Right forelimb (tissue), 1 donor: ENCODE data around the gene INPP5D.
A peak's percentile ranks its signal among the peaks of the same experiment; 100 is the strongest.
"Not testable (repeated sequence)": the region's sequence is repeated elsewhere in the genome, so short reads cannot be mapped to it uniquely, and the experiment has no call there.

Experiments used
- DNase-seq: peaks from one replicate; pipeline ENCODE4 v3.0.0-alpha.2; 2018

Gene INPP5D

DNA sequence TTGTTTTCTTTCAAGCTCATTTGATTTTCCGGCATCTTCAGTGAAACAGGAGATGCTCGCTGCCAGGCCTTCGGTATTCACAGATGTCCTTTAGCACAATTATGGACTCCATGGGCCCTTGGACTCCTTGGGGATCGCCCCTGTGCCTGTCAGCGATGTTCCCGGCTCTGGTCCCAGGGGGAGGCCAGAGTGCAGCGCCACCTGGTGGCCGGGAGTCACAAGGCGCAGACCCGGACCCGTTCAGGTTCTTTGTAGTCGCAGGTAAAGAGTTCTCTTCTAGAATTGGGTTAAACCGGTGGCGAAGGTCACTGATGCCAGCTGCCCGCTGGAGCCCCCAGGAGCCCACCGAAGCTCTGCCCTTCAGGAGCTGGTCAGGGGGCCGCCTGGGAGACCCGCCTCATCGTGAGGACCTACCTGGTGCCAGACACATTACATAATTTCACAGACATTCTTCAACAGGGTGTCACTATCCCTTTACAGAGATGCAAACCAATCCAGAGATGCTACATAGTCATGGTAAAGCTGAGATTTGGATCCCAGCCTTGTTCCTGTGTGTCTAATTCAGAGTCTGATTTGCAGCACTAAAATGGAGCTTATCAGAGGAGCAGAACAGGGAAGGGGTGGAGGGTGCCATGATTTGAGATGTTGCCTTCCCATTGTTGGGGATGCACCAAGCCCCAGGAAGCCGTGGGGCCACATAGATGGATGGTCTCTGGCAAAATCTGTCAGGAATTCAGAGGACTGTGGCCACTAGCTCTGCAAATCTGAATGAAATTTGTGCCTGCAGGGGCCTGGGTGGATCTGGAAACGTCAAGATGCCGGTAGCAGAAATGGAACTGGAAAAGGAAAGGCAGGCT, 6.0 kb upstream of the INPP5D start:
- DNase-seq: peak; percentile 61

DNA sequence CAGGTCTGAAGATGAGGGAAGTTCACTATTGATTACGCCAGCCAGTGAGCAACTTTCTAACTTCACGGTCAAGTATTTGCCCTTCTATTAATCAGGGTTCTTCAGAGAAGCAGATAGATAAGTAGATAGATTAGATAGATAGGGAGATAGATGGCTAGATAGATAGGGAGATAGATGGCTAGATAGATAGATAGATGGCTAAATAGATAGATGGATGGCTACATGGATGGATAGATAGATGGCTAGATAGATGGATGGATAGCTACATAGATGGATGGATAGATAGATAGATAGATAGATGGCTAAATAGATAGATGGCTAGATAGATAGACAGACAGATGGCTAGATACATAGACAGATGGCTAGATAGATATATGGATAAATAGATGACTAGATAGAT, 4.8 kb upstream of the INPP5D start:
- DNase-seq: no peak

DNA sequence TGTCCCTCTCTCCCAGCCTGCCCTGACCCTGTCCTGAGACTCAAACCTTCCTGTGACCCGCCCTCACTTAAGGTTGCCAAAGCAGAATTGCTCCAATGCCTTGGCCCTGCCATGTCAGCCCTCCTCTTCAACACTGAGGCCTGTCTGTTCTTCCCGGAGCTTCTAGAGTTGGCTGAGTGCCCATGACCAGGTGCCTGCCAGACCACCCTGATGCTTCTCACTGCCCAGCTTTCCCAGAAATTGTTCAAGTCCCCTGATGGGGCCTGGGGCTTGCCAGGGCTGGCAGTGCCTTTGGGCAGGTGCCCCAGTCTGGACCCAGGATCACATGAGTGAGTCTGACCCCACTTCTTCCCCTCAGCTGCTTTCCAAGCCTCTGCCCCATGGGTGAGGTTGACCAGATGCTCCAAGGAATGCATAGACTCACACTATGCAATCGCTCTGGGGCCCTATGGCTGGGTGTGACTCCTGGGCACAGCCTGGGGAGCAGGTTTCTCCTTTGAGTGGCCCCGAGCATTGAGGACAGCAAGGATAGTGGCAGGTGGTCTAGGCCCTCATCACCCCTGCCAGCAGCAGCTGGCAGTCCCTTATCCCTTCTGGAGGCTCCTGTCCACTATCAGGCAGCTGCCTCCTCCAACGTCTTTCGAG, 3.1 kb upstream of the INPP5D start:
- no peak for DNase-seq

DNA sequence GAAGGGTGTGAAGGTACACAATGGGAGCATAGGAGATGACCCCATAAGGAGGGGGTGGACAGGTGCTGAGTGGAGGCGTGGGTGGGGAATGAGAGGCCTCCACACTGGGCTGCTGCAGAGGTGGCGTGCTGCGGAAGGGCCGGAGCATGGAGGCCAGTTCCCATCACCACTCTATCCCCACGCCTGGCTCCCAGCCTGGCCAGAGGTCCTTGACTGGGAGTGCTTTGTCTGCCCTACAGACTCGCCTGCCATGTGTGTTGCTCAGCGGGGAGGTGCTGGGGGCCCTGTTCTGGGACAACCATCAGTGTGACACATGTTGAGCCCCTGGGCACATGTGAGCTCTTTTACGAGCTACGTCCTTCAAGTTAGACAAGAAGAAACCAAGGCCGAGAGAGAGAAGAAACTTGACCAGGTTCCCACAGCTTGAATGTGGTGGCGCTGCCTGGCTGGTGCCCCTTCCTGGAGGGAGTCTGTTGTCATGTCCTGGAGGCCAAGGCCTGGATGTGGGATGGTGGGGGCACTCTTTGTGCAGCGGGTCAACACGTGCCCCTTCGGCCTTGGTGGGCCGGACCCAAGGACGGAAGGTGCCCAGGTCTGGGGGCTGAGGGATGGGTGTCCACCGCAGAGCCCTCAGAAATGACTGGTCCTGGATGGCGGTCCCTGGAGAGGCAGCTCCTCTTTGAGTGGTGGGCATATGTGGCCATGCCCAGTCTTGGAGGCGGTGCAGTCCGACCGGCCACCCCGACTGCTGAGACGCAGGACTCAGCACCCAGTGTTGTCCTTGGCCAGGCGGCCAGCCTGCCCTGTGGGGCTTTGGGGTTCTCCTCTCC, 1.2 kb upstream of the INPP5D start:
- no peak for DNase-seq

DNA sequence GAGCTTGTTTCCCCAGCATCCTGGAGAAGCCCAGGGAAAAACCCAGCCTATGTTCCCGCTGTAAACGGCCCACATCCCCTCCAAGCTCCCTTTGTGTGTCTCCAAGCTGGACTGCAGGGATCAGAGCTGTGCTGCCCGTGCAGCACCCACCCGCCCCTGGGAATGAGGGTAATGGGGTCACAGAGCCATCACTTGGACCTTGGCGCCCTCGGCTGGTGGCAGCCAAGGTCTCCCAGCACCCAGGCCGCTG, 670 bp upstream of the INPP5D start:
- no peak for DNase-seq

DNA sequence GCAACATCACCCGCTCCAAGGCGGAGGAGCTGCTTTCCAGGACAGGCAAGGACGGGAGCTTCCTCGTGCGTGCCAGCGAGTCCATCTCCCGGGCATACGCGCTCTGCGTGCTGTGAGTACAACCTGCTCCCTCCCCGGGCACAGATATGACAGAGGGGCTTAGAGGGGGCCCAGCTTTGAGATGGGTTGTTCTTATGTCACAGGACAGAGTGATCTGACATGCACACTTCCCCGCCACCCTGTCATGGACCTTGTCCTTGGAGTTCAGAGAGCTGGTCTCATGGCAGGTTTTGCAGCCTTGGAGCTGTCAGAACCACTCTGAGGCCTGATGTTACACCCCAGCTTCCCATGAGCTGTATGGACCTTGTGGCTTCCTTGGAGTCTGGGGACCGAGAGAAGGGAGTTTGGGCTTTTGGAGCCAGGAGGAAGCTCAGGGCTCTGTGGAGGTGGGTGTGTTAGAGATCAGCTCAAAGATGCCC, 398 bp downstream of the INPP5D start:
- peak; percentile 41 for DNase-seq

DNA sequence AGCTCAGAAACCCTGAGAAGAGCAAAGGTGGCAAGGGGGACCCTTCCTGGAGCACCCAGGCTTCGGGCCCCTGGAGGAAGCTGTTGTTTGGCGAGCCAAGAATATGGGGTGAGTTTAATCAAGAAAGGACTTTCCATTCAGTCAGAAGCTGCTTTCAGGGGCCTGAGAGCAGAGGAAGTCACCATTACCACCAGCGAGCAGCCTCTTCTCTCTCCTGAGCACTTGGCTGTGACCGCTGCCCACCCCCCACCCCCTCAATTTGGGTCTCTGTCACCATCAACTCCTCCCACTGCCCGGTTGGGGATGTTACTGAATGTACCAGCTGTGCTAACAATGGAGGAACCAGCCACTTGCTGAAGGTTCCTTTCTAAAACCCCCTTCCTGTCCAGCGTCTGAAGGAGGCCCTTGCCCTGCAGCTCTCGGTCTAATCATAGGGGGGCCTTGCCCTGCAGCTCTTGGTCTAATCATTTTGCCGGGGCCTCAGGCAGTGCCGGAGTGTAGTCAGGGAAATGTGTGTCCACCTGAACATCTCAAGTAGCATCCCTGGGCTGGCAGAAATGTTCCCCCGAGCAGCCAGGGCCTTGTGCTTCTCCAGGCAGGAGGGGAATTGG, 943 bp downstream of the INPP5D start:
- DNase-seq: peak; percentile 25

DNA sequence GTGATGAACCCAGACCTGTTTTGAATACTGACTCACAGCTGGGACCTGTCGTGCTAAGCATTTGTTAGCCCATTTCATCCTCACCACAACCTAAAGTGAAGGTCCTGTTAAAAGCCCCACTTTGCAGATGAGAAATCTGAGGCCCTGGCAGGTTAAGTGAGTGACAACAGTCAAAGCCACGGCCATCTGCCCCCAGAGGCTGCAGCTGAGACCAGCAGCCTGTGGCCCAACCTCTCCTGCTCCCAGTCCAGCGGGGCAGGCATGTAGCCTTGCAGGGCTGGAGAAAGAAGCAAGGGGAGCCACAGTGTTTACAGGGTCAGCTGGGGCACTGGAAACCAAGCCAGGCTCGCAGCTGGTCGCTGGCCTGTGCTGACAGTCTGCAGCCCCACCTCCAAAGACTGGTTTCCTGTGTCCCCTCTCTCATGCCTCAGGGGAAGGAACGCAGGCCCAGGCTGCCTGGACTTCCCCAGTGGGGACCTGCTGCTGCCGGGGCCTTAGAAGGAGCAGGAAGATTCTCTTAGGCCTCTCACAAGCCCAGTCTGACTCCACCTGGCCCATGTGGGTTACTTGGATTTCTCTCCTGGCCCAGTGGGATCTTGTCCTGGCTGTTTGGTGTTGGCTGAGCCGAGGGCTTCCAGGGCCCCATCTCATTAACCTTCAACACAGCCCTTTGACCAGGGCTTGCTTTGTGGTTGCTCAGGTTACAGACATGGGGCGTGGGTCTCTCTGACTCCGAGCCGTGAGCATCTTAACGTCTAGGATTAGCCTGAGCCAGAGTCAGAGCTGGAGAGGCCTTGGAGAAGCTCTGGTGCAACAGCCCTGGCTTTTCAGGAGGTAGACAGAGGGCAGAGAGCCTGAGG, 1.7 kb downstream of the INPP5D start:
- peak; percentile 35 for DNase-seq

DNA sequence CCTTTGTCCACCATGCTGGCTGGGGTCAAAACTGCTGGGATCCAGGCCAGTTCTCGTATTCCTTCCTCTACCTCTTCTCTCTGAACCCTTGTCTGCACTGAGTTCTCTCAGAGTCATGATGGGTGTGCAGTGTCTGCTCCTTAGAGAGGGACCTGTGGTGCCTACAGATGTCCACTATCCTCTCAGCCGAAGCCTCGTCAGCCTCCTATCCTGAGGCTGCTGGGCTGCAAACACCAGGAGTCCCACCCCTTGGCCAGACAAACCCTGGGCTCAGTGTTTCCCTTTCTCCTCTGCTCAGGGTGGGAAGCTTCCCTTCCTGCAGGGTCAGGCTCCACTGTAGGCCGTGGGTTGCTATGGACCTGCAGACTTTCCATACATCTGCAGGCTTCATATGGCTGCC, 2.3 kb downstream of the INPP5D start:
- DNase-seq: no peak

DNA sequence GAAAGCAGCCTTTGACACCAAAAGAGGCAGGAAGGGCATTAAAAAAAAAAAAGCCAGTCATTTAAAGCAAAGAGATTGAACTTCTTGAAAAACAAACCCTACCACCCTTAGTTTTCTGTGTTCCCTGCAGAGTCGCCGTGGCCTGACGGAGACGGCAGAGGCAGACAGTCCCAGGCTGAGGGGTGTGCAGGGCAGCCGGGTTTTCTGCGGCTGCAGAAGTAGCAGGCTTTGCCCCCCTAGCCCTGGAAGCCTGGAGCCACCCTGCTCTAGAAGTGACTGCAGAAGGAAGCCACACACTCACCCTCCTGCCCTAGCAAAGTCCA, 2.8 kb downstream of the INPP5D start:
- DNase-seq: no peak

DNA sequence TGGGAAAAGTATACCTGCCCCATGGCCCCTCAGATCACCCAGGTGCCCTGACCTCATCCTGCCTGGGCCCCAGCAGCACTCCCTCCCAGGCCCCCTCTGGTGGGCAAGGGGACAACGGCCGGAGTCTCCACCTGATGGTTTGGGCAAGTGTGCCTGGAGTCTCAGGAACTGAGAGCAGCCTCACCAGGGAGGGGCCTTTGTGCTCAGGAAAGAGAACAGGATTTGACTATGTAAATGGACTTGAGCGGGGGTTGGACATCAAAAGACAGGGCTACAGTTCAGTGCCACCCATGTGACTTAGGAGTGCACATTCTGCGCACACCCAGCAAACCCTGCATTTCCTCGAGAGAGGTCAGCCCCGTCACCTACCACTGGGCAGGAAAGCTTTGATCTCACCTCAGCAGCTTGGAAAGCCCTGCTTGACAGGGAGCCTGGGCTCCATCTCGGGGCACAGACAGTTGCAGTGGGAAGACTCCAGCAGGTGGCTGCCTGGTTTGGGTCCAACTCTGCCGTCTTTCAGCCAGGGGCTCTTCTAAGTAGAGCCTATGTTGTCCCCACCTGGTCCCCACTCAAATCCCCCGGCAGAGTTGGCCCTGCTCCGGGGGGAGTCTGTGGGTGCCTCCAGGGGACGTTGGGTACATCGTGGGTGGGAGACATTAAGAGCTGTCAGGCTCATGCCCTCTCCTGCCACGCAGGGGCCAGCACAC, 3.3 kb downstream of the INPP5D start:
- no peak for DNase-seq

DNA sequence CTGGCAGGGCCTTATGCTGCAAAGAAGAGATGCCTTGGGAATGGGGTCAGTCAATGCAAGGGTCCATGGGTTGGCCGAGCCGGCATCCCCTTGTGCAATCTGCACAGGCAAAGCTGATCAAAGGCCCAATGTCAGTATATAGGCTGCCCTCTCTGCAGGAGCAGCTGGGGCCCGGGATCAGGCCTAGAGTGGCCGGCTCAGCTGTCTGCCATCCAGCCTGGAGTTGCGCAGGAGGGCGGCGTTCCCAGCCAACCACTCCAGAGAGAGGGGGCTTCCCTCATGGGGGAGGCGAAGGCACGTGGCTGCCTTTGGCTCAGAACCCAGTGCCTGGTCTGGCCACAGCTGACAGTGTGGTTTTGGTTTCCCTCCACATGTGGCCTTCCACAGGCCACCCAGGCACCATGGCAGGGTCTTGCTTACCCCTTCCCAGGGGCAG, 3.9 kb downstream of the INPP5D start:
- peak; percentile 45 for DNase-seq

DNA sequence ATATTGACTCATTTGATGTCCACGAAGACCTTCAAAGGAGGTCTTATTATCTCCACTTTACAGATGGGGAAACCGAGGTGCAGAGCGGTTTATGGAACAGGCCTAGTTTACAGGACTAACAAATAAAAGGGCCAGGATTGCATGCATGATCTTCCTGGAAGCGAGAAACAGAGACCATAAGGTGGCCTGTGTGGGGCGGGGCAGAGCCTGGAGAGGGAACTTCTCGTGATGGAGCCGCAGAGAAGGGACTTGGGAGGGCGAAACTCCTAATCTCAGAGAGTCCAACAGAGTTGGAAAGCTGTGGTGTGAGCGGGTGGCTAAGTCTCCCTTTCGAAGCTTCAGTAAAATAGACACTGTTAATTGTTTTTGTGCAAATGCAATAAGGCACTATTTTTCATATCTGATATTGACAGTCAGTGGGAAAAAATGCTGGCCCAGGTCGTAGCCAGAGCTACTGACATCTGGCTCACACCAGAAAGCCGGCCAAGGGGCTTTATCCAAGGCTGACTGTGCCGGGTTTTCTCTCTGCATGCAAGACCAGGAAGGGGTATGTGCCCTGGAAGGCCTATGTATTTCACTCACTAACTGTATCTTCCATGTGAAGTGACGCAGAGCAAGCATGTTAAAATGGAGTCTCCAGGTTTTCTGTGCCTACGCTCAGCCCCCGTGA, 4.5 kb downstream of the INPP5D start:
- peak; percentile 23 for DNase-seq

DNA sequence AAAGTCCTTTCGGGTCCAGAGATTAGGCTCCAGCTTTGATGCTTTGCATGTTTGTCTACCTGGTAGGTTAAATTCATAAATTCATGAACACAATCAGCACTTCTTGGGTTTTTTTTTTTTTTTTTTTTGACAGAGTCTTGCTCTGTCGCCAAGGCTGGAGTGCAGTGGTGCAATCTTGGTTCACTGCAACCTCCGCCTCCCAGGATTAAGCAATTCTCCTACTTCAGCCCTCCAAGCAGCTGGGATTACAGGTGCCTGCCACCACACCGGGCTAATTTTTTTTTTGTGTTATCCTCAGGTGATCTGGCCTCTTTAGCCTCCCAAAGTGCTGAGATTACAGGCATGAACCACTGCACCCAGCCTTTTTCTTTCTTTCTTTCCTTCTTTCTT, 5.1 kb downstream of the INPP5D start:
- not testable (repeated sequence) for DNase-seq

DNA sequence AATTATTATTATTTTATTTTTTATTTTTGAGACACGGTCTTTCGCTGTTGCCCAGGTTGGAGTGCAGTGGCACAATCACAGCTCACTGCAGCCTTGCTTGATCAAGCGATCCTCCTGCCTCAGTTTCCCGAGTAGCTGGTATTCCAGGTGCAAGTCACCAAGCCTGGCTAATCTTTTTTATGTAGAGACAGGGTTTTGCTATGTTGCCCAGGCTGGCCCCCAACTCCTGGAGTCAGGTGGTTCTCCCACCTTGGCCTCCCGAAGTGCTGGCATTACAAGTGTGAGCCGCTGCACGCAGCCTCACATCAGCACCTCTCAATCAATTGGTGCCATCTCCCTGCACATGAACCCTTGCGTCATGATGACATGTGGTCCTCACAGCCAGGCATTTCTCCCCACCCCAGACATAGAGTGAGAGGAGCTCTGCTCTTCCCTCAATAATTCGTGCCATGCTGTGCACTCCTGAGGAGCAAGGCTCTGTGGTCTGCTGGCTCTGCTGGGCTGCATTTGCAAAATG, 5.9 kb downstream of the INPP5D start:
- peak; percentile 5 for DNase-seq

DNA sequence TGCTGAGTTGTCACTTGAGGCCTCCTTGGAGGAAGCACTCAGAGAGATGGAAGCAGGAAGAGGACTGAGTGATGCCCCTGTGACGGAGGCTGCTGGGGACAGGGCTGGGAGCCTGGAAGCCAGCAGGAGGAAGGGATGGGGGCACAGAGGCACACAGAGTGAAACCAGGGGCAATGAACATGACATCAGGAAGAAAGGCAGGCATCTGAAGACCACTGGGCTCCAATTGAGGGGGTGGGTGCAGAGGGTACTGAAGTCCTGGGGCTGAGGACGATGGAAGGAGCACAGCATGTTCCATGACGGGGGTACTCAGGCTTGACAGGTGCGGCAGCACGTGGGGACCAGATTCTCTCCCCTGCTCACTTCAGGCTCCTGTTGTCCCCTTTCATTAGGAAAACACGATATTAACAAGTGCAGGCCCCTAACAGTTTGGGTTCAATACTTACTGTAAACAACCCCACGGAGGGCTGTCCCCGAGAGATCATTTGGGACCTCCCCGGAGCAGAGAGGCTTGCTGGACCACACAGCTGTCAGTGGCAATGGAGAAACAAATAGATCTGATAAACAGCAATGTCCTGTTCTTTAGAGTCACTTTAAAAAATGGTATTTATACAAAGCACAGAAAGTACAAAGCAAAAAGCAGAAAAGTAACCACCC, 8.7 kb downstream of the INPP5D start:
- no peak for DNase-seq

DNA sequence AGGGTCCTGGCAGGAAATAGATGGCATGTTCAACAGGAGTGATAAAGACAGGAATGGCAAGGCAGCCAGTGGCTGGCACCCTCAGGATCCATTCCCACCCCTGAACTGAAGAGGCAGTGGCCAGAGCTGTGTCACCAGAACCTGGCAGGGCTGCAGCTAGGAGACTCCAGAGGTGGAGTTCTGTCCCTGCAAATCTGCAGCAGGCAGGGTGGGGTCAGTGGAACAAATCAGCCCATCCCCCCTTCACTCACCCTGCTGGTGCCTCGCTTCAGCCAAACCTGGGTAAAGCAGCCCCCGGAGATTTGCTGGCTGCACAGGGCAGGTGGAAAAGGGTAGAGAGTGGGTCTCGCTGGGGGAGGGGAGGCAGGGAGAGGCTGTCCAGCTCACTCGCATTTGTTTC, 12.7 kb downstream of the INPP5D start:
- DNase-seq: no peak

DNA sequence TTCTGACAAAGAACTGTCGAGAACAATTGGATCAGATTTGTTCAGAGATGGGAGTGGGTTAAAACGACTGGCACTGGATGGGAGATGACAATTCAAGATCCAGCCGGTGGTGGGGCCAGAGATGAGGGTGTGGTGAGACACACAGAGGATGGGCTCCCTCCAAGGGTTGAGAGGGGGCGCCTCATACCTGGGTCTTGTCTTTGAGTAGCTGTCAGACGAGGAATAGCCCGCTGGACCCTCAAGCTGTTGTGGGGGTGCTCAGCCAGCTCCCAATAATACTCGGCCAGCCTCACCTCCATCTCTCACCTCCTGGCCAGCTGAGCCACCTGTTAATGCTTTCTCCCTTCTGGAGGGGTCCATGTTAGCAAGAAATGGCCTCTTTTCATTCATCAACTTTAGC, 14.0 kb downstream of the INPP5D start:
- DNase-seq: no peak

DNA sequence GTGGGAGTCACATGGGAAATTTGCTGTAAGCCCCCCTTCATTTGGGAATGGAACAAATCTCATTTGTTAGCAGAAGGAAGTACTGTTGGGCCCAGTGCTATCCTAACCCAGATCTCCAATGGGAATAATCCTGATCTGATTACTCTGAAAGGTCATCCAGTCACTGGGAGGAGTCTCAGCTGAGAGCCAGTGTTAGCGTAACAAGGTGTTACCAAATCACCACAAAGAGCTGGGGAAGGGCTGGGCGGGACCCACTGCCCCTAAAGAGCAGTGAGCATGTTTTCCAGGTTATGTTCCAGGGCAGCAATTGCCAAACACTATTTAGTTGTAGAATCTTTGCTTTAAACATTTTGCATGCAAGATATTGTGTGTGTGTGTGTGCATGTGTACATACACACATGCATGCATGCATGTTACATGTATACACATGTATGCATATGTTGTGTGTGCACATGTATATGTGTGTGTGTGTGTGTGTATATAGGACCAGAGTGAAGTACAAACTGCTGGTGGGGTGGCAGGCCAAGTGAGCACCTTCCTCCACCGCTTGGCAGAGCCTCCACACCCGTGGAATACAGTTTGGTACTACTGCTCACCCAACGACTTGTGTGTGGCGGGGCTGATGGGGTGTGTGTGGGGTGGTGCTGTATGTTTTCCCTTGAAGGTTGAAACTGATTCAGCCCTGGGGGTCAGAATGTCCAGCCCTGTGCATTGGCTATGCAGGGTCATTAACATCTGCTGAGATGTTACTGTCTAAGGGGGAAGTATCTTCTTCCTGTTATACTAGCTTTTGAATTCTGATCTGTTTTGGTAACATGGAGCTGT, 15.2 kb downstream of the INPP5D start:
- DNase-seq: no peak

DNA sequence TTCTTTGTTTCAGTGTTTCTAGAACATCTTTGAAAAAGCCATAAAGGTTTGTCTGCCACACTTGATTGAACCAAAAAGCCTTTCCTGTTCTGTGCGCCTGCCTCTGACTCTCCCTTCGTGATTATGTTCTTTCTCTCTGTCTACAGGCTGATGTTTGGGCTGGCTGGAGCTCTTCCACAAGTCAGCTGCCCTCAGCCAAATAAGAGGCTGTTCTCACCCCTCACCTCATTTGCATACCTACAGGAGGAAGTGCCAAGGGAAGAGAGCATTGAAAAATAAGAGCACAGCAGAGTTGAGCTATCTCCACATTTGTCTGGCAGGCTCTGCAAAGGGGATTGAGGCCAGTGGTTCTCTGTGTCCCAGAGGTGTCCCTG, 15.8 kb downstream of the INPP5D start:
- no peak for DNase-seq
